MV-4-11 (cell line): ENCODE results near the gene CHST12.
"Not testable (repeated sequence)": the region's sequence is repeated elsewhere in the genome, so short reads cannot be mapped to it uniquely, and the experiment has no call there.

ENCODE experiments used
- DNase-seq: peaks from one replicate; lab custom pipeline; 2025; lab: John Stamatoyannopoulos, UW

CHST12 gene

DNA sequence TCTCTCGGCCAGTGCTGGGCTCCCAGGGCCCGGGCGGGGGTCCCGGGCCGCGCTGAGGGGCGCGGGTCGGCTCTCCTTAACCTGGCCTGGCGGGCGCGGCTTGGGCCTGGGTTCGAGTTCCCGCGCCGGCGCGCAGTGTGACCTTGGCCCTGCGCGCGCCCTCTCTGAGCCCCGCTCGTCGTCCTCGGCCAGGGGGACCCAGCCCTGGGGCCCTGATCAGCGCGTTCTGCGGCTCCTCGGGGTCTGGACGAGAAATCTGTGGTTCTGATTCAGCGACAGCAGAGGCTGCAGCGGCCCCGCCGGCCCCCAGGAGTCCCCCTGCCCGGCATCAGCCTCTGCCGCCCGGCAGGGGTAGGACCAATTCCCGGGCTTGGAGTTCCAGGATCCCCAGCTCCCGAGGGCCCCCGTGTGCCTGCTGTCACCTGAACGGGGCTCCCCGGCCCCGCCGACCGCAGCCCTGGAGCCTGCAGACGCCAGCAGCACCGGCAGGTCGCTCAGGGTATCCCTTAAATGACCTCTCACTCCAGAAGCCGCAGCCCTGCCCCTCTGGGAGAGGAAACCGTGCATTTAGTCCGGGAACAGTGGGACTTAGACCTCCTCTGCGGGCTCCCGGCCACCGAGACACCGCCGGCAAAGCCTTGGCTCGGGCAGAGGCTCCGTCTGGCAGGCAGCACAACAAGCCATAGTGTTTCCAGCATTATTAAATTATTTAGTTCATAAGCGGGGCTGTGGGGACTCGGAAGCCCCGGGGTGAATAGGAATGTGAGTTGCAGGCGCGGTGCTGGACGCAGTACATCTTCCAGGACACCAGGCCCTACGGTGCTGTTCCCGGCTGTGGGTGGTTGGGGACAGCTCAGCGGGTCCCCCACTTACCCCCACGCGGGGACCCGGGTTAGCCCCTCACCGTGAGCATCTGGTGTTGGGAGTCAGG is 572 bp downstream of the CHST12 start:
- no peak for DNase-seq

DNA sequence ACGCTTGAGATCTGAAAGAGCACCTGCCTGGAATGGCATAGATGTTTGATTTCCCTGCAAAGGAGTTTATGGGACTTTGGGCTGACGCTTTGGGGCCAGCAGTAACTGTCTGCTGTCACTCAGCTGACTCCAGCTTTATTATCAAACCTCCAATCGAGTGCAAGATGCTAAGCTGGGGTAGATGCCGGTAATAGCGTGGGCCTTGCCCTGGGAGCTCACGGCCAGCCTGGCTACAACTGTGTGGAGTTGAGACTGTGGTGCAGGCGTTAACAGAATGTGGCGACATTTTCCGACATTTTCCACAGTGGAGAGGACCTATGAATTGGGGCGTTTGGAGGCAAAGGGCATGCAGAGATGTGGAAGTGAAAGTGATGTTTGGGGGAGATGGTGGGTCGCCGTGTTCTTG is 1.3 kb downstream of the CHST12 start:
- no peak for DNase-seq

DNA sequence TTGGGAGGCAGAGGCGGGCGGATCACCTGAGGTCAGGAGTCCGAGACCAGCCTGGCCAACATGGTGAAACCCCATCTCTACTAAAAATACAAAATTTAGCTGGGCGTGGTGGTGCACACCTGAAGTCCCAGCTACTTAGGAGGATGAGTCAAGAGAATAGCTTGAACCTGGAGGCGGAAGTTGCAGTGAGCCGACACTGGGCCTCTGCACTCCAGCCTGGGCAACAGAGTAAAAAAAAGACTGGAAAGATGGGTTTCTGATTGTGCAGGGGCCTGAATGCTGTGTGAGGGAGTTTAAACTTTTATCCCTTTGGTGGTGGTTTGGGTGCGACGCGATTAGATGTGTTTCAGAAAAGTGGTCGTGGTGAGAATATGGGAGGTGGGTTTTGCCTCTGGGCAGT is 1.8 kb downstream of the CHST12 start:
- DNase-seq, result no peak

DNA sequence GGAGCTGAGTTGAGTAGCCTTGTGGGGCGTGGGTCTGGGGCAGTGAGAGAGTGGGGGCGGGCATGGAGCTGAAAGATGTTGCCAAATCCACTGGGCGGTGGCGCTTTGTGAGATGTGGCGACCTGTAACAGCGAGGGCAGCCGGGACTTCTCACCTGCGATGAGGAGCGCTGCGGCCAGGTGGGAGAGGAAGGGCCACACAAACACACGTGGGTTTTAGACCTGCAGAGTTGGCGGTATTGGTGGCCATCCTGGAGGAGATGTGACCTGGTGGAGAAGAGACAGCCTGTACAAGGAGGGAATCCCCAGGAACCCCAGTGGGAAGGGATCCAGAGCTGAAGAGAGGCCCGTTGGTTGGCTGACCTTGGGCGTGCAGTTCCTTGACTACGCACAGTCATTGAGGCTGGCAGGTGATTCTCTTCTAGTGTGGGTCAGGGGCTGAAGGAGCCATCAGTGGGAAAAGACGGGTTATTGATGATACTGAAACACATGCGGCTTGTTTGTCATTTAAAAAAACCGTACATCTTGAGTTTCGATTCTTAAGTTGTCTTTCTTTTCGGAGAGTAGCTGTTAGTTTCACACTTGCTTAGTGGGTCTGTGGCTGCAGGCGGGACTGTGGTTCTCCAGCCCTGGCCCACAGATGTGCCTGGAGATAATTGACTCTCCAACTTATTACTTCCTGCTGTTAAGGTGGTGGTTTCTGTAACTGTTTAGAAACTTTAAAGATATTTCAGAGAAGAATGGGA is 2.4 kb downstream of the CHST12 start:
- DNase-seq, result peak; percentile 95

DNA sequence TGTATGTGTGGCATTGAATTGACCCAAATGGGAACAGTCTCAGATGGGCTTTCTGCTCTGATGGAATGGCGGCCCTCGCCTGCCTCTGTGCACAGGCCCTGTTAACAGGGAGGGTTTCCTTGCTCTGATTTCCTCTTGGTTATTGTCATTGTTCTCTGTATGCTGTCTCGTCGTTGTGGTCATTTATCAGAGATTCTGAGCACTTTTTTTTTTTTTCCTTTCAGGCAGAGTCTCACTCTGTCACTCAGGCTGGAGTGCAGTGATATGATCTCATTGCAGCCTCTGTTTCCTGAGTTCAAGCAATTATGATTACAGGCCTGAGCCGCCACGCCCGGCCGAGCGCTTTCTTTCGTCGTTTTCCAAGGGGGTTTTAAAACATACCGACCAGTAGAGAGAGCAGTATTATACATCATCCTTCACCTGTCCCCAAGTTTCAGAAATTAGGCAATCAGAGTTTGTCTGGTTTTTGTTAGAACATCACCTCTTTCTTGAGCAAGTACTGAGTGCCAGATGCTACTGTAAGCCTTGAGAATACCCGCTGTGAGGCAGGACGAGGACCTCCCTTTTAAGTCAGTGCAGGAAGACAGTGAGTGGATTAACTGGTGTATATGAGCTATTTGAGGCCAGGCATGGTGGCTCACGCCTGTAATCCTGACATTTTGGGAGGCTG is 6.5 kb downstream of the CHST12 start:
- DNase-seq, result no peak

DNA sequence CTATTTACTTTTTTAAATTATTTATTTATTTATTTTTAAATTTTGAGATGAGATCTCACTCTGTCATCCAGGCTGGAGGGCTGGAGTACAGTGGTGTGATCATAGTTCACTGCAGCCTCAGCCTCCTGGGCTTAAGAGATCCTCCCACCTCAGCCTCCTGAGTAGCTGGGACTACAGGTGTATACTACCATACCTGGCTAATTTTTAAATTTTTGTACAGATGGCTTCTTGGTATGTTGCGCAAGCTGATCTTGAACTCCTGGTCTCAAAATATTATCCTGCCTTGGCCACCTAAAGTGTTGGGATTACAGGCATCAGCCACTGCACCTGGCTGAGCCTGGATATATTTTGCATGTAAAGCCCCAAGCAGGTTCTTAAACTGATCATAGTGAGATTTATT is 7.6 kb downstream of the CHST12 start:
- no peak for DNase-seq

DNA sequence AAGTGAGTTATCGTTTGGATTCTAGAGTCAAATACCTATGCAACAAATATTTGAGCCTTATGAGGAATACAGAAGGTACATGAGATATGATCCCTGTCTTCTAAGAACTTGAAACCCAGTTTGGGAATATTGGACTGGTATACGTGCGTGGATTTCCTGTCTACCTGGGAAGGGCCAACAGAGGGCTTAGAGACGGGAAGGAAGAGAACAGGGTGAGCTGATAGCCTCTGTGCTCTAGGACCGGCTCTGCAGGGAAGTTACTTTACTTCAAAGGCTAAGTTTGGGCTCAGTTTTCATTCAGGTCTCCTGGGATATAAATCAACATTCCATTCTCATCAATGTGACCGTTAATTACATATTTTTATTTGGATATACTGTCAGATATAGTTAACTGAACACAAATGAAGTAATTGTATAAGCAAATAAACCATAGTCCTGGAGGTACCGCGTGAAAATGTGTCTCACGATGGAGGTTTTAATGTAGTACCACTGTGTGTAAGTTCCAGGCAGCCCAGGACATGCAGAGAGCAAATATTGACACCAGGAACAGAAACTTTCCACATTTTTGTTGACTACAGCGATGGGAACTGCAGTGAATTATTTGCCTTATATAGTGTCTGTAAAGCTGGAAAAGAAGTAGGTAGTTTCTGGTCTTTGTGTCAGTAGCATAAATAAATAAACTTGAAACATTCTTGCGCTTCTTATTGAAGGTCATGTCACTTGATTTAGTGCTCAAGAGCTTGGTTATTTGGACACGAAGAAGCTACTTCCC is 8.6 kb downstream of the CHST12 start:
- no peak for DNase-seq

DNA sequence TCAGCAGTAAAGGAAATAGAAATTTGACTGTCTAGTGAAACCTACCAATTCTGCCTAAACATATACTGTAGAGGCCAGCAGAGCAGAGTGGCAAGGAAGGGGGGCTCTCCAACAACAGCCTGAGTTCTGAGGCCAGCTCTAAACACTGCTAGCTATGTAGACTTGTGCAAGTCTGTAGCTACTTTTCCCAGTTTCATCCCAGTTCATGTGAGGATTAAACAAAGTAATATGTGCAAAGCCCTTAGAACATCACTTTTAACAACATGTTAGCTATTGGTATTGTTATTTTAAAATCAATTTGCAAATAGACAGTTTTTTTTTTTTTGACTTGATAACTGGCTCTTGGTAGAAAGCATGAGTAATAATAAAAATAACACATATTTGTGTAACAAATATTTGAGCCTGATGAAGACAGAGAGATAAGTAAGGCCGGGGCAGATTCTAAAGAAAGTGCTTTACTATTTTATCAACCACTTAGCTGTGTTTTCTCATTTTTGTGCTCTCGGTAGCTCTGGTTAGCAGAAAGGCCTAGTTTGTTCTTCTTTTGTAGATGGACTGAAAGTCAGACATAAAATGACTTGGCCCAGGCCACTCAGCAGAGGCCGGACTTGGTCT is 9.3 kb downstream of the CHST12 start:
- no peak for DNase-seq

DNA sequence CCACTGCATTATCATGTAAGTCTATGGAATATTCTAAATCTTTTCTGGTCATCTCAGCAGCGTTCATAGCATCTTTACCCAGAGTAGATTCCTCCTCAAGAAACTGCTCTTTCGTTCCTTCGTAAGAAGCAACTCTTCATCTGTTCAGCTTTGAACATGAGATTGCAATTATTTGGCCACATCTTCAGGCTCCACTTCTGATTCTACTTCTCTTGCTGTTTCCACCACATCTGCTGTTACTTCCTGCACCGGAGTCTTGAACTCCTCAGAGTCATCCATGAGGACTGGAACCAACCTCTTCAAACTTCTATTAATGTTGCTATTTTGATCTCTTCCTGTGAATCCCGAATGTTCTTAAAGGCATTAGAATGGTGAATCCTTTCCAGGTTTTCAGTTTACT is 12.7 kb downstream of the CHST12 start:
- DNase-seq, result no peak

DNA sequence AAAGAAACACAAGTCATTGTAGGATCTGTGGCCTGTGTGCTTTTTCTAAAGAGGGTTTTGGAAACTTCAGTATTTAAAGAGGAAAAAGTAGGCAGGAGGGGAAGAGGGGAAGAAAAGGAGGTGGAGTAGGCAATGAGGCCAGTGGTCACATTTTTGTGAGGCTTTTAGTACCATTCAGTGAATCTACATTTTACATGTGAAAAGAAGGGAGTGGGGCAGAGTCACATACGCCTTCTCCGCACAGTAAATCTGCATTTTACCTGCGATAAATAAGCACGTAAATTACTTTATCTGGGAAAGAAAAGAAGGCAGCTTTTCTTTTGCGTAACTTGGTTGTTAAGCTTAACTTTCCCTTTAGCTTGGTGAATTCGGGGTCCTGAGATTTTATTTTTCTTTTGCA is 13.2 kb downstream of the CHST12 start:
- DNase-seq, result no peak

DNA sequence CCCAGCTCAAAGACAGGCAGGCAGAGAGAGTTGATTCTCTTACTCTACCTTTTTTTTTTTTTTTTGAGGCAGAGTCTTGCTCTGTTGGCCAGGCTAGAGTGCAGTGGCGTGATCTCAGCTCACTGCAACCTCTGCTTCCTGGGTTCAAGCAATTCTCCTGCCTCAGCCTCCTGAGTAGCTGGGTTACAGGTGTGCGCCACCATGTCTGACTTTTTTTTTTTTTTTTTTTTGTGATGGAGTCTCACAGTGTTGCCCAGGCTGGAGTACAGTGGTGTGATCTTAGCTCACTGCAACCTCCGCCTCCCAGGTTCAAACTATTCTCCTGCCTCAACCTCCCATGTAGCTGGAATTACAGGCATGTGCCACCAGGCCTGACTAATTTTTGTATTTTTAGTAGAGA is 13.8 kb downstream of the CHST12 start:
- DNase-seq, result not testable (repeated sequence)

DNA sequence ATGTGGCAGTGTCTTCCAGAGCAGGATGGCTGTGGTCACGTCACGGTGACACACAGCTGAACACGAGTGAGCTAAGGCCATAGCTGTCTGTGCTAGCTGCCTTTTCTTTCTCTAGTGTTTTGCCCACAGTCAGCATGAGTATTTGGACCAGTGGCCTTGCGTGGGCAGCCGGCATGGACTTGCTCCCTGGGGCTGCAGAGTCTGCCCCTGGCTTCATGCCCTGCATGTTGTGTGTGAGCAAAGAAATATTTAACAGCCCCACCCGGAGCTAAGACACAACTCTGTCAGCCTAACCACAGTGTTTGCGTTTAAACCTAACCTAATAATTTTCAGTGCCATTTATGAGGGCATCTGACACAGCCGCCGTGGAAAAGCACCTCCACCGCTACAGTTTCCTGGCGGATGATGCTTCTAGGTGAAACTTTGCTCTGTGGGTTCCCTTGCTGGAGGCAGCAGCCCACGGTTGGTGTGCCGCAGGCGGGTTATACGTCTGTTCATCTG is 14.6 kb downstream of the CHST12 start:
- no peak for DNase-seq

DNA sequence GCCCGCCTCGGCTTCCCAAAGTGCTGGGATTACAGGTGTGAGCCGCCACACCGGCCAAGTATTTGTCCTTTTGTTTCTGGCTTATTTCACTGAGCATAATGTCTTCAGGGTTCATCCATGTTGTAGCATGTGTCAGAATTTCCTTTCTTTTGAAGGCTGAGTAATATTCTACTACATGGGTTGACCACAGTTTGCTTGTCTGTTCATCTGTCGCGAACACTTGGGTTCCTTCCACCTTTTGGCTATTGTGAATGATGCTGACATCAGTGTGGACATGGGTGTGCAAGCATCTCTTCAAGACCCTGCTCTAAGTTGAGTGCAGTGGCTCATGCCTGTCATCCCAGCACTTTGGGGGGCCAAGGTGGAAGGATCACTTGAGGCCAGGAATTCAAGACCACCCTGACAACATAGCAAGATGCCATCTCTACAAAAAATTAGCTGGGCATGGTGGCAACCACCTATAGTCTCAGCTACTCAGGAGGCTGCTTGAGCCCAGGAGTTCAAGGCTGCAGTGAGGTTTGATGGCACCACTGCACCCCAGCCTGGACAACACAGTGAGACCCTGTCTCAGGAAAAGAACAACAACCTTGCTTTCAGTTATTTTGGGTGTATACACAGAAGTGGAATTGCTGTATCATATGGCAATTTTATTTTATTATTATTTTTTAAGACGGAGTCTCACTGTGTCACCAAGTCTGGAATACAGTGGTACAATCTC is 17.0 kb downstream of the CHST12 start:
- DNase-seq, result no peak

DNA sequence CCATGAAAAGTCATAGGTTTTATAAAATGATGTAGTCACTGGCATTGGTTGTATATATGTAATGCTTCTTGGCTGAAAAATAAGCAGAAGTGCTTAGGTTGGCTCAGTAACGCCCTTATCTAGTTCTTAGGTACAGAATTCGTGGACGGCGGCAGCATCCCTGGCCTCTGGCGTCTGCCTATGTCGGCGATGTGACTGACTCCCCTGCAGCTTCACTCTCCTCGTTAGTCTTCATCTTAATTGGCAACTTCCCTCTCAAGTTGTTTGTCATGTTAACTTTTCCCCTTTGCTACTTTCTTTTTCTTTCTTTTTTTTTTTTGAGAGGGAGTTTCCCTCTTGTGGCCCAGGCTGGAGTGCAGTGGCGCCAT is 18.5 kb downstream of the CHST12 start:
- no peak for DNase-seq

DNA sequence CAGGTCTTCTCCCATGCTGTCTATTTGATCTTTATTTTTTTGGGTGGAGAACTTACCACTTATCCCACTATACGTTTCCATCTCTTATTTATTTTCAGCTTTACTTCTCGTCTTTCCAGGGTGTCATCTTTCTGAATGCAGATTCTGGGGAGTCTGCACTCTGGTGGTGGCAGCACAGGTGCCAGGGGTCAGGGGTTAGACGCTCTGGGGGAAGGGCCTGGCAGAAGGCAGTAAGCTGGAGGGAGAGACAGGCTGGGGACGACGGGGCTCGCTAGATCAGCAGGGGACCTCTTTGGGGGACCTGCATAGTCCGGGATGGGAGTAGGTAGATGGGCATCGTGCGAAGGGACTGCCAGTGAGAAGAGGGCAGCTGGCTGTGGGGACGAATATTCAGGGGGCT is 22.3 kb downstream of the CHST12 start:
- no peak for DNase-seq

DNA sequence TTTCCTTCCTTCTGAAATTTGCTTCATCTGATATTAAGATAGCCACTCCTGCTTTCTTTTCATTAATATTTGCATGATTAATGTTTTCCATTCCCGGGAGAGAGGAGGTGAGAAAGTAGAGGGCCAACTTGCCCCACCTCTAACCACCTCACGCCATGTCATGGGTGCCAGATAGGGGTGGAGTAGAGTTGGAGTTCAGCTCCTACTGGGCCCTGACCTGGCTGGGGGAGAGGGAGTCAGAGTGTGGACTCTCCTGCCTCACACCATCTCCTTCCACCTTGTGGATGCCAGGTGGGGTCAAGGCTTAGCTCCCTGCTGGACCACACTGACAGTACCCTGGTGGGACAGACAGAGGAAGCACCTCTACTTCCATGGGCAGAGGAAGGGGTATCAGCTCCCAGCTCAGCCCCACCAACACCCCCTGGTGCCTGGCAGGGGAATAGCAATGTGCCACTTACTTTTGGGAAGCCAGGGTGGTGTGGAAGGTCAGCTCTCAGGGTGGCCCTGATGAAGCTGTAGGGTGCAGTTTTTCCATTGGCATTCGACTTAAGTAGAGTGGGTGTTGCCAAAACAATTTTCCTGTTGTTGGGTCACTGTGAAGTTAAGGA is 28.0 kb downstream of the CHST12 start:
- DNase-seq, result no peak

DNA sequence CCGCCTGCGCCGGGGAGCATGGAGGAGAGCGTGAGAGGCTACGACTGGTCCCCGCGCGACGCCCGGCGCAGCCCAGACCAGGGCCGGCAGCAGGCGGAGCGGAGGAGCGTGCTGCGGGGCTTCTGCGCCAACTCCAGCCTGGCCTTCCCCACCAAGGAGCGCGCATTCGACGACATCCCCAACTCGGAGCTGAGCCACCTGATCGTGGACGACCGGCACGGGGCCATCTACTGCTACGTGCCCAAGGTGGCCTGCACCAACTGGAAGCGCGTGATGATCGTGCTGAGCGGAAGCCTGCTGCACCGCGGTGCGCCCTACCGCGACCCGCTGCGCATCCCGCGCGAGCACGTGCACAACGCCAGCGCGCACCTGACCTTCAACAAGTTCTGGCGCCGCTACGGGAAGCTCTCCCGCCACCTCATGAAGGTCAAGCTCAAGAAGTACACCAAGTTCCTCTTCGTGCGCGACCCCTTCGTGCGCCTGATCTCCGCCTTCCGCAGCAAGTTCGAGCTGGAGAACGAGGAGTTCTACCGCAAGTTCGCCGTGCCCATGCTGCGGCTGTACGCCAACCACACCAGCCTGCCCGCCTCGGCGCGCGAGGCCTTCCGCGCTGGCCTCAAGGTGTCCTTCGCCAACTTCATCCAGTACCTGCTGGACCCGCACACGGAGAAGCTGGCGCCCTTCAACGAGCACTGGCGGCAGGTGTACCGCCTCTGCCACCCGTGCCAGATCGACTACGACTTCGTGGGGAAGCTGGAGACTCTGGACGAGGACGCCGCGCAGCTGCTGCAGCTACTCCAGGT is 29.7 kb downstream of the CHST12 start:
- no peak for DNase-seq

DNA sequence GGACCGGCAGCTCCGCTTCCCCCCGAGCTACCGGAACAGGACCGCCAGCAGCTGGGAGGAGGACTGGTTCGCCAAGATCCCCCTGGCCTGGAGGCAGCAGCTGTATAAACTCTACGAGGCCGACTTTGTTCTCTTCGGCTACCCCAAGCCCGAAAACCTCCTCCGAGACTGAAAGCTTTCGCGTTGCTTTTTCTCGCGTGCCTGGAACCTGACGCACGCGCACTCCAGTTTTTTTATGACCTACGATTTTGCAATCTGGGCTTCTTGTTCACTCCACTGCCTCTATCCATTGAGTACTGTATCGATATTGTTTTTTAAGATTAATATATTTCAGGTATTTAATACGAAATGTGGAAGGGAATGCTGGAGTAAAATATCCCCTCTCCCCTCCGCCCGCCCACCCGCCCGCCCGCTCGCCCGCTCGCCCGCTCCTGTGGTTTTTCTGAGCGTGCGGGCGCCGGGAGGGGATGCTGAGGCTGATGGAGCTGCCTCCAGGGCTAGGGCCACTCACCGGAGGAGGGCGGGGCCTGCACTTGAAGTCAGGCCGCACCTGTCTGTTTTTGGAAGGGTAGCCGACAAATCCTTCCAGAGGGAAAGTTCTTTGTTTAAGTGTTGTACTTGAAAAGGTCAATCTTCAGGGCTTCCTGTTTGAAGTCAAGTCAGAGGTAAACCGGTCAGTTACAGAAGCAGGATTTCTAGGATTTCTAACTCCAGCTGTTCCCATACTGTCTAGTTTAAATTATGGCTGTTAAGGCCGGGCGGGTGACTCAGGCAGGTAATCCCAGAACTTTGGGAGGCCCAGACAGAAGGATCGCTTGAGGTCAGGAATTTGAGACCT is 30.5 kb downstream of the CHST12 start:
- no peak for DNase-seq

DNA sequence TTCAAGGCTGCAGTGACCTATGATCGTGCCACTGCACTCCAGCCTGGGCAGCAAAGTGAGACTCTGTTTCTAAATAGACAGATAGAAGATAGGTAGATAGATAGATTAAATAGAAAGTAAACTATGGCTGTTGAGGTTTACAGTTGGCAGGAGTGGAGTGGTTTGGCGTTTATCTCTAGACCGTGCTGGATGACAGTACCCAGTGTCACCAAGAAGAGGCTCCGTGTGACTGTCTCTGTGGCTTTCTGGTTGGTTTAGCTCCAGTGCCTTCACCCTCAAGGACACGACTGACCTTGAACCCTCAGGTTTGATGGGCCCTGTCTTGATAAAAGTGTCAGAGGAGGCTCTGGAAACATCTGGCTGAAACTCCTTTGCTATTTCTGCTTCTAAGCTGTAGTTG is 31.7 kb downstream of the CHST12 start:
- DNase-seq, result no peak
